Testis (tissue), 2 donors: ENCODE measurements around the gene KIF16B.

Experiments
- CTCF ChIP-seq, 3 experiments: fragments of 450-650 bp in 2 of 3; fragments of 200-600 bp in 1 of 3; sonication (generic) in 1 of 3; IDR thresholded peaks; one replicate each; pipeline ENCODE4 v1.5.1; 2016 to 2019; ENCODE audit warnings: antibody characterized with exemption in 3 of 3, mild to moderate bottlenecking in 2 of 3, moderate library complexity in 1 of 3
- POLR2A ChIP-seq: fragments of 450-650 bp; IDR thresholded peaks from one replicate; pipeline ENCODE4 v1.6.1; 2017; ENCODE audit warnings: antibody characterized with exemption, mild to moderate bottlenecking, moderate library complexity

DNA sequence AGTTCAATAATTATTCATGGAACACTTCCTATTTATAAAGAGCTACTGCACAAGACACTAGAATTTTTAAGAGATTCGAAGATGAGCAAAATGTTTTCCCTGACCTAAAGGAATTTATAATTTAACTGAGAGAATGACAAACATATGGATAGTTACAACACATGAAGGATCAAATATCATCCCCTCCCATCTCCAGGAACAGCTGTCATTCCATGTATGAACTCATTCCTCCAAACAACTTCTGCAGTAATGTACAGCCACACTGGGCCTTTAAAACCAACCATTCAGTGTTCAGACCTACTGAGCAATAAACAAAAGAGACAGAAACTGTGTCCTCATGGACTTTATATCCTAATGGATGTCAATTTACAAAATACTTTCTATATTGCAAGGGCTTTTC, 87.8 kb downstream of the KIF16B start:
- no peak for TF ChIP-seq CTCF (IDR thresholded peaks at IDR 0.05)
- TF ChIP-seq POLR2A: no peak
